HUDEP-2 (cell line): ENCODE measurements around the gene POLR2I.
A peak's percentile ranks its signal among the peaks of the same experiment; 100 is the strongest.

Experiments
- DNase-seq, 76 experiments: peaks; one replicate each; lab custom pipeline; 2025; ENCODE audit not compliant: unreplicated experiment in 76 of 76; lab: John Stamatoyannopoulos, UW

The POLR2I gene

DNA sequence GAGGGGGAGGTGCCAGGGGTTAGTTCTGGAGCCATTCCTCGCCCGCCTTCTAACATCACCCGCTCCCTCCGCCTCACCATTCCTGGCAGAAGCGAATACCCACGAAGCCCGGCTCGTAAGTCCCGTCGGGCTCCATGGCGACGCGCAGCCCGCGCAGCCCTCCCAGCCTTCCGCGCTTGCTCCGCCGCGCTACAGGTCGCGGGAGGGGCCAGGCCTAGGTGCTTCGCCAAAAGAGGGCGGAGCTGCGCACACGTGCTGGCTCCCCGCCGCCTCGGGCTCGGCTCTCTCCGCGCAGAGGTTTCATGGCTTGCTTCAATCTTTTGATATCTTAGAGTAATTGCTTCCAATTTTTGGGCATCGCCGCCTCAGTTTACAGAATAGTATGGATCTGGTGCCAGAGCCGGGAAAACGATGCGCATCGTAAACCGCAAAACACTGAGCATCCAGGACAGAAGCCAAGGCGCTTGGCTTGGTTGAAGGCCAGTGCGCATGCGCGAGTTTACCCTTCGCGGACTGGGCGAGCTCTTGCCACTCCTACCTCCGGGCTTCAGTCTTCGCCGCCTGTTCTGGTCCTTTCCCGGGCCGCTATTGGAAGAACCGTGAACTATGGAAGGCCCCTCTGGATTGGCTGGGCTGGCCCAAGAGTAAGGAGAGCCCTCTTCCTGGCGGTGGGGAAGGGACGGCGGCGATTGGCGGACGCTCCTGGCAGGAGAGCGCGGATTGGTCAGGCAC, at the start of gene POLR2I:
POLR2I (minus strand) TSS at position 155 of the 732 bp plus-strand sequence; CDS start at position 136, 19 bp downstream.
- DNase-seq: peak; percentile 95 to 100 (median 100)

DNA sequence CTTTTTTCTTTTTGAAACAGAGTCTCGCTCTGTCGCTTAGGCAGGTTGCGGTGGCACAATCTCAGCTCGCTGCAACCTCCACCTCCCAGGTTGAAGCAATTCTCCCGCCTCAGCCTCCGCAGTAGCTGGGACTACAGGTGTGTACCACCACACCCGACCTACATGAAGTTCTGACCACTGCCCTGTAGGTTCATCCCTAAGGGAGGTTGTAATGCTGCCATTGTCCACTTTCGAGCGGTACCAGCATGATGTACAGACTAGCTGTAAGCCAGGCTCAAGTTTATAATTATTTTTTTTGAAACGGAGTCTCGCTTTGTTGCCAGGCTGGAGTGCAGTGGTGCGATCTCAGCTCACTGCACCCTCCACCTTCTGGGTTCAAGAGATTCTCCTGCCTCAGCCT, 49.1 kb upstream of the POLR2I start:
- DNase-seq: no peak

- no peak for DNase-seq
These were observed 46.3 kb upstream of the POLR2I start for GRCh38 chr19:36160821-36161596.

GRCh38 chr19:36153126-36153525, 38.5 kb upstream of the POLR2I start:
- no peak for DNase-seq

DNA sequence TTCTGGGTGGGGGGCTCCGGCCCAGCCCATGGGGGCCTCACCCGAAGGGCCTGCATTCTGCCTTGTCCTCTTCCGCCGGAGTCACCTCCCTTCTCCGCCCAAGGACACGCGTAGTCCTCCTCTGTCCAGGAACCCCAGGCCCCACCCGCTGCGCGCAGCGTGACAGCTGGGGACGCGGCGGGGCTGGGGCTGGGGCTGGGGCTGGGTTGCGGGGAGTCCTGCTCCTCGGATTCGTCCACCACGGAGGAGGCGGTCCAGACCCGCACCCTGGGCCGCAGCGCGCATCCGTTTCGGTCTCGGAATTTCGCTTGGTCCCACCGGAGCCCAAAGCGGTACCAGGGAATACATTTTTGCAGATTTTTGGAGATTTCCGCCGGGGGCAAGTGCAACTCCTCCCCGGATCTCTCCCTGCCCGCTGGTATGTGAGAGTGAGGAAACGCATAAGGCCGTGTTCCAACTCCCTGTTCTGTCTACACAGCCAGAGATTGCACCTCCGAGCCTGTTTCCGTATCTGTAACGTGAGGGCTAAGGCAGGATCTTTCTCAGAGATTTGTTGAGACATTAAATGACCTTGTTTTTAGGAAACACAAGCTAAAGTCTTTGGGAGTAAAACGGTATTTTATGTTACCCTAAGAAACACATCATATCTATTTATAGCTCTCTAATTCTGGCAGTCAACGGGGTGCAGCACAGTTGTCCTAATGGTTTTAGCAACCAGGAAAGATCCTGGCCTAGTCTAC, 37.8 kb upstream of the POLR2I start, which contains the start of gene COX7A1:
COX7A1 (minus strand) TSS at position 96 of the 740 bp plus-strand sequence; CDS start at position 56, 40 bp downstream.
- DNase-seq: no peak

GRCh38 chr19:36152019-36152351, 37.3 kb upstream of the POLR2I start:
- DNase-seq: no peak

GRCh38 chr19:36151144-36152018, 36.7 kb upstream of the POLR2I start:
- DNase-seq: no peak

- no peak for DNase-seq
These were observed 35.9 kb upstream of the POLR2I start for GRCh38 chr19:36150586-36150985.

DNA sequence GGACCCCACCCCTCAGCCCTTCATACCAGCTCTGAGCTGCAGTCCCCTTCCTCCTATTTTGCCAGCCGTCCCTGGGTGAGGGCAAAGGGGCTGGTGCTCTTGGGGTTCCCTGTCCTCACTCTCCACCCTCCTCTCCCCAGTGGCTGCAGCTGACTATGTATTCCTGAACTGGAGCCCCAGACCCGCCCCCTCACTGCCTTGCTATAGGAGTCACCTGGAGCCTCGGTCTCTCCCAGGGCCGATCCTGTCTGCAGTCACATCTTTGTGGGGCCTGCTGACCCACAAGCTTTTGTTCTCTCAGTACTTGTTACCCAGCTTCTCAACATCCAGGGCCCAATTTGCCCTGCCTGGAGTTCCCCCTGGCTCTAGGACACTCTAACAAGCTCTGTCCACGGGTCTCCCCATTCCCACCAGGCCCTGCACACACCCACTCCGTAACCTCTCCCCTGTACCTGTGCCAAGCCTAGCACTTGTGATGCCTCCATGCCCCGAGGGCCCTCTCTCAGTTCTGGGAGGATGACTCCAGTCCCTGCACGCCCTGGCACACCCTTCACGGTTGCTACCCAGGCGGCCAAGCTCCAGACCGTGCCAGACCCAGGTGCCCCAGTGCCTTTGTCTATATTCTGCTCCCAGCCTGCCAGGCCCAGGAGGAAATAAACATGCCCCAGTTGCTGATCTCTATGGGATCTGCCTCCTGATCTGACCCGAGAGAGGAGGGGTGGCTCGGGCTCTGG, 35.2 kb upstream of the POLR2I start:
- no peak for DNase-seq

- DNase-seq: no peak
These were observed 29.9 kb upstream of the POLR2I start for GRCh38 chr19:36144624-36145023.

DNA sequence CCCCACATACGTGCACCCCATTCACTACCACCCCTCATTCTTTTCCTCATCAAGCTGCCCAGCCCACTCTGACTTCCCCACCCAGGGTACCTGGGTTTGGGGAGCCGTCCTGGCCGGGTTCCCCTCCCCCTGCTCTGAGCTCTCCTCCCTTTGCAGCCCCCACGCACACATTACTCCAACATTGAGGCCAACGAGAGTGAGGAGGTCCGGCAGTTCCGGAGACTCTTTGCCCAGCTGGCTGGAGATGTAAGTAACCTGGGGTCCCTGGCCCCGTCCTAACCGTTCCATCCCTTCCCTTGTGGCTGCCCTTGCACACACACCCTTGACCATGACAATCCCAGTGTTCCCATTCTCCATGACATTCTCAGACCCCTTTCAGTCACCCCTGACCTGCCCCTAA, 27.8 kb upstream of the POLR2I start:
- no peak for DNase-seq

- DNase-seq: no peak
These were observed 27.4 kb upstream of the POLR2I start for GRCh38 chr19:36142046-36142445.

DNA sequence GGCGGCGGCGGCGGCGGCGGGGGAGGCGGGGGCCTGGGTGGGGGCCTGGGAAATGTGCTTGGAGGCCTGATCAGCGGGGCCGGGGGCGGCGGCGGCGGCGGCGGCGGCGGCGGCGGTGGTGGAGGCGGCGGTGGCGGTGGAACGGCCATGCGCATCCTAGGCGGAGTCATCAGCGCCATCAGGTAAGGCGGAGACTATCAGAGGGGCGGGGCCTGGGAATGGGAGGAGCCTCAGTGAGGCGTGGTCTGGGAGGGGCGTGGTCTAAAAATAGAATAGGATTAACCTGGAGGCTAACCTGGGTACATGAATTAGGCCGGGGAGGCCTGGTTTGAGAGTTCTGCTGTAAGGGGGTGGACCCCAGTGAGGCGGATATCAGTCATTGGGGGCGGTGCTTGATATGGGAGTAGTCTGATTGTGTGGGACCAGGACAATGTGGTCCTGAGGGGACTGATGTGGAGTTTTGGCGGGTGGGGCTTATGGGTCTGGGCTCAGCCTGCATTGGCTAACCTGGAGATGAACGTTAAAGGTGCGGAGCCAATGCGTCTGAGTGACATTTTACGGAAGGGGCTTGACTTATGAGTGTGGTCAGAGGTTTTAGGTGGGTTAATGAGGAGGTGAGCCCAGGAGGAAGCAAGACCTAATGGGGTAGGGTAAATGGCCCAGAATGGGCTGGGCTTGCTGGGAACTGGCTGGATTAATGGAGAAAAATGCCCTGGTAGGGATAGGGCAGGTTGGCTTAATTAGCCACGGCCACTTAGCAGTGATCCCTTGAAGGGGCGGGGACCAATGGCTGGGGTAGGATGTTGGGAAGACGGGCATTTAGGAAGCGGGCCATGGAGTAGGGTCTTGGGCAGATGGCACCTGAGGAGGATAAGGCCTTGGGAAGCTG, 26.6 kb upstream of the POLR2I start:
- DNase-seq: peak in 74 of 76 experiments; percentile 54 to 97 (median 85)

DNA sequence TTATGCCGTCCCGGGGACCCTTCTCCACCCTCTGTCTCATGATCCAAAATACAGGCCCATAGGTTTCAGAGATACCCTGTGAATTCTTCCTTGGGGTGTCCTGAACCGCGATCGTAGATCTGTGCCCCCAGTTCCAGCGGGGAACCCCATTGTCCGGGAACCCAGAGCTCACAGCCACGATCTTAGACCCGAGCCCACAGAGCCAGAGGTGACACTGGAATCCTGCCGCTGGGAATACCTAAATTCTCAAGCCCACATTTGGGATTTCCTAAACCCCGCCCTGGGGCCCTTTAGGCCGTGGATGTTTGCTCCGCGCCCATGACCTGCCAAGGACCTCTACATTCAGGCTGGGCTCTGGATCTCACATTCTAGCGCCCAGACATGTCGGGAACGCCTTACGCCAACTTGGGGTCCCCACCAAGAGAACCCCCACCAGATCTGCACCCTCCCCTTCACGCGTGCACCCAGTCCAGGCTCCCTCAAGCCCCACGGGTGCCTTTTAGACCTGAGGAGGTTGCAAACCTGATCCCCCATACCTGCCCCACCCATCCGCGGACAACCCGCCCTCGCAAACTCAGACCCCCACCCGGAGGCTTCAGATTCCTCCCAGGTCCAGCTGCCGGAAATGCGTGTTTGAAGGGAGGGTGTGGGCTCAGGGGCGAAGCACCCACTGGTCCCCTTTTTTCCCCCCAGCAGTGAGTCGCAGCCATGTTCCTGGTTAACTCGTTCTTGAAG, 25.8 kb upstream of the POLR2I start:
- DNase-seq: peak in 54 of 76 experiments; percentile 16 to 92 (median 58)

DNA sequence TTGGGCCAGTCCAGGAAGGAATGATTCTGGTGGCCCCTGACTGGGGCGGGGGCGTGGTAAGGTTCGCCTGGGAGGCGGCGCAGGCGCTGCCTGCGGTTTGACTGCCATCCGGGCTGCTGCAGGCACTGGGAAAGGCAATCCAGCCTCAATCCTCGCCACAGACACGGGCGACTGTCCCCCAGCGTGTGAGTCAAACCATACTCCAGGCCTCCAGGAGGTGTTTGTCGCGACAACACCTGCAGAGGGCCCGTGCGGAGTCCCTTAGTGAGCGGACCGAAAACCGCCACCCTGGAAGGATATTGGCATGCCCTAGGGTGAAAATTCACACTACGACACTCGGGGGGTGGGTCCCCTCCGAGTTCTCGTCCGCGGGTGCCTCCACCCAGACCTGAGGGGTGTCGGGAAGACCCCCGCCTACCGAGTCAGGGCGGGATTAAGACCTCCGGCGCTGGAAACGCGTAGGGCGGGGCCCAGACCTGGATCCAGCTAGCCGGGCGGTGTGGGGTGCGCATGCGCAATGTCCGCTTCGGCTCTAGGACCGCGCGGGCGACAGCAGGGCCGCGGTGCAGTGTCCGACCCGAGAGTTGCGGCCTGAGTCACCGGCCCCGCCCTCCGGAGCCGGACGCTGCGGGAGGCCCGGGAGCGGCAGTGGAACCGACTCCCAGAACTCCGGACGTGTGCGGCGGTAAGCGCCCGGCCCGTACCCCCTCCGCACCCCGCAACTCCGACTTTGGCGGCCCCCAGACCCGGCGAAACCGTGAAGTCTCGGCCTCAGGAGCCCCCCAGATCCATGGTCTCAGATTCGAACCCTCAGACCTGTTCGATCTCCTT, 25.0 kb upstream of the POLR2I start, which contains the start of gene CAPNS1:
CAPNS1 (plus strand) TSS at position 594 of the 831 bp plus-strand sequence. CDS start 946 bp downstream, outside the sequence.
- DNase-seq: peak; percentile 45 to 99 (median 95)

DNA sequence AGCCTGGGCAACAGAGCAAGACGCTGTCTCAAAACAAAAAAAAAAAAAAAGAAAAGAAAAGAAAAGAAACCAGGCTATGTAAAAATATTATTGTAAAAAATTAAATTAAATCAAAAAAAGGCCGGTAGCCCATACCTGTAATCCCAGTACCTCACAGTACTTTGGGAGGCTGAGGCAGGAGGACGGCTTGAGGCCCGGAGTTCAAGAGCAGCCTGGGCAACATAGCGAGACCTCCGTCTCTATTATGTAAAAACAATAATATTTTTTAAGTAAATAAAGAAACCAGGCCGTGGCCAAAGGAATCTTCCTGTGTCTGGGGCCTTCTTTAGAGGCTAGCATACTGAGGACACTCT, 24.4 kb upstream of the POLR2I start:
- DNase-seq: no peak
